ENCODE data around the gene WDTC1.

DNA sequence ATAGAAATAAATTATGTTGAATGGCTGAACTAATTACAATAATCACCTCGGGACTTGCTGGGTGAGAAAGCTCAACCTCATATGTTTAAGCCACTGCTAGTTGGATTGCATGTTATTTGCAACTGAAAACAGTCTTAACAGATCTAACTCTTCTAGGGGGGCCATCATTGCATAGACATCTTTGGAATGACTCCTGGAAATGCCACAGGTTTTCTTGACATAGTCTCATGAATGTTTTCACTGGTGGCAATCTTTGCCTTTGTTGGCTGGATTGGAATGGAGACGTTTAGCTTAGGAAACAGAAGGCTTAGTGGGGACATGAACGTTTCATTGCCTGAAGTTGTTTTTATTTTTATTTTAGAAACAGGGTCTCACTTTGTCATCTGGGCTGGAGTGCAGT, 8.8 kb upstream of the WDTC1 start:
- TF ChIP-seq, protein P1, sequence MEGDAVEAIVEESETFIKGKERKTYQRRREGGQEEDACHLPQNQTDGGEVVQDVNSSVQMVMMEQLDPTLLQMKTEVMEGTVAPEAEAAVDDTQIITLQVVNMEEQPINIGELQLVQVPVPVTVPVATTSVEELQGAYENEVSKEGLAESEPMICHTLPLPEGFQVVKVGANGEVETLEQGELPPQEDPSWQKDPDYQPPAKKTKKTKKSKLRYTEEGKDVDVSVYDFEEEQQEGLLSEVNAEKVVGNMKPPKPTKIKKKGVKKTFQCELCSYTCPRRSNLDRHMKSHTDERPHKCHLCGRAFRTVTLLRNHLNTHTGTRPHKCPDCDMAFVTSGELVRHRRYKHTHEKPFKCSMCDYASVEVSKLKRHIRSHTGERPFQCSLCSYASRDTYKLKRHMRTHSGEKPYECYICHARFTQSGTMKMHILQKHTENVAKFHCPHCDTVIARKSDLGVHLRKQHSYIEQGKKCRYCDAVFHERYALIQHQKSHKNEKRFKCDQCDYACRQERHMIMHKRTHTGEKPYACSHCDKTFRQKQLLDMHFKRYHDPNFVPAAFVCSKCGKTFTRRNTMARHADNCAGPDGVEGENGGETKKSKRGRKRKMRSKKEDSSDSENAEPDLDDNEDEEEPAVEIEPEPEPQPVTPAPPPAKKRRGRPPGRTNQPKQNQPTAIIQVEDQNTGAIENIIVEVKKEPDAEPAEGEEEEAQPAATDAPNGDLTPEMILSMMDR (IDR thresholded peaks at IDR 0.05), result no peak
- TF ChIP-seq POLR2A (IDR thresholded peaks at IDR 0.05), result no peak

All from ovary (tissue), 3 donors.